ENCODE data around the gene UBQLN4. TPM values are rescaled to one million over a fixed set of nuclear protein-coding genes. Genes with fewer than 3 reads are reported as not detected.

Gene UBQLN4
- polyA plus RNA-seq, 1 experiment: 22.7 TPM

DNA sequence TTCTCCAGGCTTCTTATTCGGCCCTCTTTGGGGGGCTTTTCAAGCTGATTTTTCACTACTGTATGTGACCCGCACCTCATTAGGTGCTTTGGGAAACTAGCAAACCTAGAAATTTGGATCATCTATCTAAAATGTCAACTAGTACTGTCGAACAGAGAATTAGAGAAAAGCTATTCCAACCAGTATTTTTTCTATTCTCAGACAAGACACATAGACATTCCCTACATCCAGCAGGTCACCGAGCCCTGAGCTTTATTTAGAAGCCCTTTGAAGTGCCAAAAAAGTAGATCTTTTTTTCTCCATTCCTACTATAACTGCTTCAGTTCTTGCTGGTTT is 32.5 kb downstream of the UBQLN4 start:
- CTCF ChIA-PET: interaction anchor here (1.5 to 2.0 kb wide), 2 partner anchors 10 to 46 kb away, joined by 5 to 8 read pairs; no protein-coding TSS in a partner anchor
- no peak for DNase-seq (ENCODE audit: low read depth, low spot score)
- peak overlapping the region; percentile 91 for H3K4me3 ChIP-seq (ENCODE audit: low read depth, low read length)
- H3K27ac ChIP-seq (ENCODE audit: low read depth, low read length): no peak overlapping the region
- TF ChIP-seq, protein P1, sequence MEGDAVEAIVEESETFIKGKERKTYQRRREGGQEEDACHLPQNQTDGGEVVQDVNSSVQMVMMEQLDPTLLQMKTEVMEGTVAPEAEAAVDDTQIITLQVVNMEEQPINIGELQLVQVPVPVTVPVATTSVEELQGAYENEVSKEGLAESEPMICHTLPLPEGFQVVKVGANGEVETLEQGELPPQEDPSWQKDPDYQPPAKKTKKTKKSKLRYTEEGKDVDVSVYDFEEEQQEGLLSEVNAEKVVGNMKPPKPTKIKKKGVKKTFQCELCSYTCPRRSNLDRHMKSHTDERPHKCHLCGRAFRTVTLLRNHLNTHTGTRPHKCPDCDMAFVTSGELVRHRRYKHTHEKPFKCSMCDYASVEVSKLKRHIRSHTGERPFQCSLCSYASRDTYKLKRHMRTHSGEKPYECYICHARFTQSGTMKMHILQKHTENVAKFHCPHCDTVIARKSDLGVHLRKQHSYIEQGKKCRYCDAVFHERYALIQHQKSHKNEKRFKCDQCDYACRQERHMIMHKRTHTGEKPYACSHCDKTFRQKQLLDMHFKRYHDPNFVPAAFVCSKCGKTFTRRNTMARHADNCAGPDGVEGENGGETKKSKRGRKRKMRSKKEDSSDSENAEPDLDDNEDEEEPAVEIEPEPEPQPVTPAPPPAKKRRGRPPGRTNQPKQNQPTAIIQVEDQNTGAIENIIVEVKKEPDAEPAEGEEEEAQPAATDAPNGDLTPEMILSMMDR (IDR thresholded peaks at IDR 0.05; ENCODE audit: low read depth, low read length): no peak
- POLR2A ChIA-PET: no interaction called here
- H3K27me3 ChIP-seq (ENCODE audit: control insufficient read depth, insufficient read depth, low read length): no peaks in the 10 kb centered on the region
- H3K9me3 ChIP-seq (ENCODE audit: control insufficient read depth, insufficient read depth, low read length): no peaks in the 10 kb centered on the region

GRCh38 chr1:156020293-156021092 is 33.1 kb downstream of the UBQLN4 start, which contains the start of gene SSR2:
TSS of gene SSR2 (minus strand) at chr1:156020951. CDS start at chr1:156020167, 784 bp downstream.
- POLR2A ChIA-PET: interaction anchor here (1.0 kb wide), 1 partner anchor 80 kb away, joined by 3 read pairs; no protein-coding TSS in a partner anchor
- Histone ChIP-seq H3K4me3 (ENCODE audit: low read depth, low read length) (peak within 1 kb of the TSS; percentile 91), H3K9me3 (ENCODE audit: control insufficient read depth, insufficient read depth, low read length) (no peaks in the 10 kb centered on the region), H3K27ac (ENCODE audit: low read depth, low read length) (peak within 1 kb of the TSS; percentile 65), H3K27me3 (ENCODE audit: control insufficient read depth, insufficient read depth, low read length) (no peaks in the 10 kb centered on the region)
- CTCF ChIA-PET: interaction anchor here (1.5 to 2.0 kb wide), 2 partner anchors 11 to 46 kb away, joined by 5 to 8 read pairs; no protein-coding TSS in a partner anchor
- TF ChIP-seq, protein P1 (IDR thresholded peaks at IDR 0.05; ENCODE audit: low read depth, low read length): no peak
- DNase-seq (ENCODE audit: low read depth, low spot score): peak; percentile 83

DNA sequence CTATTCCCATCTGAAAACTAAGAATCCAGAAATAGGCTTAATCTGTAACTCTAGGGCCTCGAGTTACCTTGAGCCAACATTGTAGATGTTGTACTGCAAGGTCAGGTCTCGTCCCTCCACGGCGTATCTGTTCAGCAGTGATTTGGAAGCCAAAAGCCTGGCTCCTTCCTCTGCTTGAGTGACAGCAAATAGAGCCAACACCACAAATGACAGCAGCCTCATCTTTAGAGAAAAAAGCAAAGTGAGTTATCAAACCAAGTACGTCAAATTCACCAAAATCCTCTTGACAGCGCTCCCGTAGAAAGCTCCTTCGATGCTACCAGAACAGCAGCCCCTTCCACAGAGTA is 33.7 kb downstream of the UBQLN4 start:
- no peak for DNase-seq (ENCODE audit: low read depth, low spot score)
- ChIA-PET CTCF (interaction anchor here (2.0 kb wide), 1 partner anchor 47 kb away, joined by 8 read pairs; no protein-coding TSS in a partner anchor), POLR2A (interaction anchor here (1.0 kb wide), 1 partner anchor 79 kb away, joined by 3 read pairs; no protein-coding TSS in a partner anchor)
- Histone ChIP-seq H3K9me3 (ENCODE audit: control insufficient read depth, insufficient read depth, low read length) (no peaks in the 10 kb centered on the region), H3K27ac (ENCODE audit: low read depth, low read length) (no peak overlapping the region), H3K27me3 (ENCODE audit: control insufficient read depth, insufficient read depth, low read length) (no peaks in the 10 kb centered on the region), H3K4me3 (ENCODE audit: low read depth, low read length) (peak overlapping the region; percentile 91)
- TF ChIP-seq, protein P1 (IDR thresholded peaks at IDR 0.05; ENCODE audit: low read depth, low read length): no peak

DNA sequence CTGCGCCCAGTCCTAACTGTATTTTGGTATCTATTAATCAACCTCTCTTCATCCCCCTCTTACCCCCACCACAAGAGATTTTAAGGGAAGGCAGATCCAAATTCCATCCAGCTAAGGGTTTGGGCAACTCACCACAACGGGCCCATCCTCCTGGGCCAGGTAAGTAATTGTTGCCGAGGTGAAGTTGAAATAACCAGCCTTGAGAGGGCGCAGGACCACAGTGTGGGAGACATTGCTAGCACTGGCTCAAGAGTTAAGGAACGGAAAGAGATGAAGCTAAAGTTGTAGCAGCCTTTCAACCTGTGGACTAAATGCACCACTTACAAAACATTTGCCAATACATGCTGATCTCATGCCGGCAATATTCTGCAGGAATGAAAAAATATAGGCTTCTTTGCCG is 38.8 kb downstream of the UBQLN4 start:
- no peak for DNase-seq (ENCODE audit: low read depth, low spot score)
- TF ChIP-seq, protein P1 (IDR thresholded peaks at IDR 0.05; ENCODE audit: low read depth, low read length): no peak
- POLR2A ChIA-PET: no interaction called here

More for the DNA sequence above, 38.8 kb downstream of the UBQLN4 start:
- H3K9me3 ChIP-seq (ENCODE audit: control insufficient read depth, insufficient read depth, low read length): no peaks in the 10 kb centered on the region
- no peak overlapping the region for H3K27ac ChIP-seq (ENCODE audit: low read depth, low read length)
- no peaks in the 10 kb centered on the region for H3K27me3 ChIP-seq (ENCODE audit: control insufficient read depth, insufficient read depth, low read length)
- H3K4me3 ChIP-seq (ENCODE audit: low read depth, low read length): no peak overlapping the region
- CTCF ChIA-PET: interaction anchor here (0.7 kb wide), 1 partner anchor 11 kb away, joined by 4 read pairs; no protein-coding TSS in a partner anchor
